ENCODE measurements around the gene TSC22D4.

The TSC22D4 gene

GRCh38 chr7:100426516-100426915, 52.5 kb downstream of the TSC22D4 start:
- no peak for DNase-seq

- DNase-seq, result no peak
These were observed 53.7 kb downstream of the TSC22D4 start for GRCh38 chr7:100425347-100425746.

GRCh38 chr7:100423315-100423714, 55.7 kb downstream of the TSC22D4 start:
- no peak for DNase-seq

GRCh38 chr7:100419660-100420226, 59.3 kb downstream of the TSC22D4 start:
- DNase-seq, result no peak

- DNase-seq, result no peak
These were observed 59.9 kb downstream of the TSC22D4 start for GRCh38 chr7:100418930-100419659.

Data from NCI-H1105 treated with DMSO at 0.1 percent for 48 hours (cell line).